A549 treated with ZK216348 at 1 μM for 4 hours (cell line): ENCODE results near the gene PISD. TPM values are rescaled to one million over a fixed set of nuclear protein-coding genes. Genes with fewer than 3 reads are reported as not detected.

Experiments
- total RNA-seq: library from RNA; stranded (reverse); fragments of 200-300 nt; extraction: Qiagen RNA extraction; gene quantifications from 5 replicates; pipeline ENCODE4 v1.2.3, GENCODE V29; 2022; ENCODE audit warnings: low read depth

Gene PISD
- total RNA-seq, result 18.9 to 32.1 TPM (median 26.2 TPM) in 5 replicates

GRCh38 chr22:31661851-31662667 lies at the start of gene PISD:
Gene PISD, minus strand, starts transcription at chr22:31662215. Its CDS starts 7 bp downstream, at chr22:31662208.

Other genes starting within 250 kb of the PISD start
- 12.7 to 18.6 TPM (median 15.0 TPM) in 5 replicates for gene EIF4ENIF1, start 172.4 kb downstream of the PISD start, total RNA-seq
- 7.1 to 15.7 TPM (median 11.7 TPM) in 5 replicates for gene SFI1, start 165.7 kb downstream of the PISD start, total RNA-seq
- 5.8 to 7.6 TPM (median 6.6 TPM) in 5 replicates for gene PRR14L, start 87.9 kb upstream of the PISD start, total RNA-seq
- gene DEPDC5, start 91.8 kb upstream of the PISD start, total RNA-seq, result 4.4 to 6.0 TPM (median 4.8 TPM) in 5 replicates